ENCODE results near the gene MIPOL1.
"Not testable (repeated sequence)": the region's sequence is repeated elsewhere in the genome, so short reads cannot be mapped to it uniquely, and the experiment has no call there.

Gene MIPOL1

GRCh38 chr14:37457334-37457733 is 259.6 kb downstream of the MIPOL1 start:
- DNase-seq (ENCODE audit: low read depth, low spot score), result no peak

- not testable (repeated sequence) for DNase-seq (ENCODE audit: low read depth, low spot score)
Measured at GRCh38 chr14:37462426-37462825, 264.7 kb downstream of the MIPOL1 start.

GRCh38 chr14:37464192-37464858 is 266.6 kb downstream of the MIPOL1 start:
- DNase-seq (ENCODE audit: low read depth, low spot score), result no peak

GRCh38 chr14:37466003-37466622 is 268.4 kb downstream of the MIPOL1 start:
- DNase-seq (ENCODE audit: low read depth, low spot score), result no peak

GRCh38 chr14:37466623-37467088 is 268.9 kb downstream of the MIPOL1 start:
- no peak for DNase-seq (ENCODE audit: low read depth, low spot score)

- DNase-seq (ENCODE audit: low read depth, low spot score), result no peak
Measured at GRCh38 chr14:37469650-37470049, 271.9 kb downstream of the MIPOL1 start.

GRCh38 chr14:37470251-37470650 is 272.5 kb downstream of the MIPOL1 start:
- no peak for DNase-seq (ENCODE audit: low read depth, low spot score)

GRCh38 chr14:37472906-37473305 is 275.2 kb downstream of the MIPOL1 start:
- DNase-seq (ENCODE audit: low read depth, low spot score), result no peak

GRCh38 chr14:37474191-37474590 is 276.5 kb downstream of the MIPOL1 start:
- DNase-seq (ENCODE audit: low read depth, low spot score), result no peak

GRCh38 chr14:37480446-37481290 is 282.9 kb downstream of the MIPOL1 start:
- no peak for DNase-seq (ENCODE audit: low read depth, low spot score)

- no peak for DNase-seq (ENCODE audit: low read depth, low spot score)
Measured at GRCh38 chr14:37482428-37482827, 284.7 kb downstream of the MIPOL1 start.

GRCh38 chr14:37483672-37484071 is 285.9 kb downstream of the MIPOL1 start:
- no peak for DNase-seq (ENCODE audit: low read depth, low spot score)

GRCh38 chr14:37490607-37491006 is 292.9 kb downstream of the MIPOL1 start:
- DNase-seq (ENCODE audit: low read depth, low spot score), result no peak

GRCh38 chr14:37491076-37491475 is 293.3 kb downstream of the MIPOL1 start:
- DNase-seq (ENCODE audit: low read depth, low spot score), result no peak

GRCh38 chr14:37493606-37494005 is 295.9 kb downstream of the MIPOL1 start:
- DNase-seq (ENCODE audit: low read depth, low spot score), result no peak

- DNase-seq (ENCODE audit: low read depth, low spot score), result no peak
Measured at GRCh38 chr14:37497422-37497821, 299.7 kb downstream of the MIPOL1 start.

GRCh38 chr14:37501877-37502276 is 304.1 kb downstream of the MIPOL1 start:
- DNase-seq (ENCODE audit: low read depth, low spot score), result no peak

- no peak for DNase-seq (ENCODE audit: low read depth, low spot score)
Measured at GRCh38 chr14:37508503-37508902, 310.8 kb downstream of the MIPOL1 start.

GRCh38 chr14:37512173-37512572 is 314.4 kb downstream of the MIPOL1 start:
- no peak for DNase-seq (ENCODE audit: low read depth, low spot score)

- no peak for DNase-seq (ENCODE audit: low read depth, low spot score)
Measured at GRCh38 chr14:37515771-37516170, 318.0 kb downstream of the MIPOL1 start.

GRCh38 chr14:37526994-37527393 is 329.3 kb downstream of the MIPOL1 start:
- DNase-seq (ENCODE audit: low read depth, low spot score), result no peak

- no peak for DNase-seq (ENCODE audit: low read depth, low spot score)
Measured at GRCh38 chr14:37539992-37540391, 342.3 kb downstream of the MIPOL1 start.

Measured in iPS DF 19.7 (cell line).